Stomach smooth muscle (tissue), 2 donors: ENCODE data around the gene CNGA3.
"Not testable (repeated sequence)": the region's sequence is repeated elsewhere in the genome, so short reads cannot be mapped to it uniquely, and the experiment has no call there.

Experiments
- H3K27ac ChIP-seq: one replicate; pipeline ENCODE4 v1.7.0; 2013; ENCODE audit warnings: mild to moderate bottlenecking, low read length, inconsistent platforms
- H3K27me3 ChIP-seq, 2 donors: one replicate each; pipeline ENCODE4 v1.7.0; 2013; ENCODE audit warnings: low read length in 2 of 2; ENCODE audit not compliant: insufficient read depth in 2 of 2, control insufficient read depth in 1 of 2
- H3K36me3 ChIP-seq, 2 donors: one replicate each; pipeline ENCODE4 v1.7.0; 2013; ENCODE audit warnings: low read length in 2 of 2; ENCODE audit not compliant: control insufficient read depth in 2 of 2, insufficient read depth in 2 of 2
- H3K4me1 ChIP-seq: one replicate; pipeline ENCODE4 v1.7.0; 2013; ENCODE audit warnings: low read length; ENCODE audit not compliant: control insufficient read depth, insufficient read depth
- H3K4me3 ChIP-seq, 2 donors: one replicate each; pipeline ENCODE4 v1.7.0; 2013; ENCODE audit warnings: low read length in 2 of 2
- H3K9ac ChIP-seq, 2 donors: one replicate each; pipeline ENCODE4 v1.7.0; 2013; ENCODE audit warnings: low read length in 2 of 2, mild to moderate bottlenecking in 1 of 2
- H3K9me3 ChIP-seq, 2 donors: one replicate each; pipeline ENCODE4 v1.7.0; 2013; ENCODE audit warnings: low read length in 2 of 2; ENCODE audit not compliant: control insufficient read depth in 2 of 2
- donor health status: healthy.
- donor health status: Pancreatic carcinoma.

Gene CNGA3

GRCh38 chr2:98403878-98404277, 57.6 kb downstream of the CNGA3 start:
- H3K4me1 ChIP-seq, result no peaks in the 10 kb centered on the region
- no peak overlapping the region for H3K27ac ChIP-seq
- H3K27me3 ChIP-seq, result no peaks in the 10 kb centered on the region
- H3K4me3 ChIP-seq, result no peak overlapping the region
- H3K36me3 ChIP-seq, result no peaks in the 10 kb centered on the region
- H3K9me3 ChIP-seq, result no peaks in the 10 kb centered on the region
- H3K9ac ChIP-seq, result no peak overlapping the region

GRCh38 chr2:98404556-98405250, 58.4 kb downstream of the CNGA3 start:
- H3K9me3 ChIP-seq, result no peaks in the 10 kb centered on the region
- H3K27ac ChIP-seq, result no peak overlapping the region
- no peaks in the 10 kb centered on the region for H3K27me3 ChIP-seq
- no peak overlapping the region for H3K9ac ChIP-seq
- no peaks in the 10 kb centered on the region for H3K4me1 ChIP-seq
- no peaks in the 10 kb centered on the region for H3K36me3 ChIP-seq
- H3K4me3 ChIP-seq, result no peak overlapping the region

- H3K4me1 ChIP-seq, result no peaks in the 10 kb centered on the region
- H3K27ac ChIP-seq, result no peak overlapping the region
- no peak overlapping the region for H3K4me3 ChIP-seq
- H3K9me3 ChIP-seq, result no peaks in the 10 kb centered on the region
- no peaks in the 10 kb centered on the region for H3K36me3 ChIP-seq
- H3K27me3 ChIP-seq, result no peaks in the 10 kb centered on the region
- H3K9ac ChIP-seq, result no peak overlapping the region
Measured at GRCh38 chr2:98405301-98405700, 59.0 kb downstream of the CNGA3 start.

GRCh38 chr2:98408155-98408554, 61.9 kb downstream of the CNGA3 start:
- H3K27ac ChIP-seq, result no peak overlapping the region
- no peaks in the 10 kb centered on the region for H3K4me1 ChIP-seq
- H3K4me3 ChIP-seq, result no peak overlapping the region
- H3K9me3 ChIP-seq, result no peaks in the 10 kb centered on the region
- no peak overlapping the region for H3K9ac ChIP-seq
- H3K36me3 ChIP-seq, result no peaks in the 10 kb centered on the region
- no peaks in the 10 kb centered on the region for H3K27me3 ChIP-seq

- H3K36me3 ChIP-seq, result no peaks in the 10 kb centered on the region
- H3K4me3 ChIP-seq, result no peak overlapping the region
- no peaks in the 10 kb centered on the region for H3K4me1 ChIP-seq
- no peak overlapping the region for H3K9ac ChIP-seq
- H3K27ac ChIP-seq, result no peak overlapping the region
- peaks cover 0 to 4% of the 10 kb centered on the region in 2 donors for H3K9me3 ChIP-seq
- no peaks in the 10 kb centered on the region for H3K27me3 ChIP-seq
Measured at GRCh38 chr2:98412751-98413458, 66.6 kb downstream of the CNGA3 start.

- not testable (repeated sequence) for H3K4me3 ChIP-seq, H3K9ac ChIP-seq, H3K27me3 ChIP-seq, H3K4me1 ChIP-seq, H3K36me3 ChIP-seq, H3K27ac ChIP-seq, H3K9me3 ChIP-seq
Measured at GRCh38 chr2:98414246-98414645, 68.0 kb downstream of the CNGA3 start.

- H3K4me3 ChIP-seq, H3K9ac ChIP-seq, H3K27ac ChIP-seq, H3K9me3 ChIP-seq, H3K27me3 ChIP-seq, H3K36me3 ChIP-seq, H3K4me1 ChIP-seq: not testable (repeated sequence)
Measured at GRCh38 chr2:98415719-98416248, 69.5 kb downstream of the CNGA3 start.

GRCh38 chr2:98416383-98417159, 70.3 kb downstream of the CNGA3 start:
- H3K4me1 ChIP-seq, result no peaks in the 10 kb centered on the region
- H3K4me3 ChIP-seq, result no peak overlapping the region
- no peak overlapping the region for H3K9ac ChIP-seq
- H3K9me3 ChIP-seq, result peaks cover 0 to 4% of the 10 kb centered on the region in 2 donors
- H3K27ac ChIP-seq, result no peak overlapping the region
- no peaks in the 10 kb centered on the region for H3K27me3 ChIP-seq
- H3K36me3 ChIP-seq, result no peaks in the 10 kb centered on the region

- H3K9me3 ChIP-seq, result no peaks in the 10 kb centered on the region
- H3K9ac ChIP-seq, result no peak overlapping the region
- no peaks in the 10 kb centered on the region for H3K27me3 ChIP-seq
- H3K27ac ChIP-seq, result no peak overlapping the region
- H3K4me1 ChIP-seq, result no peaks in the 10 kb centered on the region
- H3K4me3 ChIP-seq, result no peak overlapping the region
- H3K36me3 ChIP-seq, result no peaks in the 10 kb centered on the region
Measured at GRCh38 chr2:98419544-98419943, 73.3 kb downstream of the CNGA3 start.

GRCh38 chr2:98419977-98420725, 73.9 kb downstream of the CNGA3 start:
- no peak overlapping the region for H3K9ac ChIP-seq
- no peaks in the 10 kb centered on the region for H3K27me3 ChIP-seq
- H3K27ac ChIP-seq, result no peak overlapping the region
- H3K9me3 ChIP-seq, result no peaks in the 10 kb centered on the region
- H3K4me1 ChIP-seq, result no peaks in the 10 kb centered on the region
- no peaks in the 10 kb centered on the region for H3K36me3 ChIP-seq
- no peak overlapping the region for H3K4me3 ChIP-seq
